Smooth muscle cell (in vitro differentiated cells): ENCODE results near the gene FRMD8. TPM values are rescaled to one million over a fixed set of nuclear protein-coding genes. Genes with fewer than 3 reads are reported as not detected.

Experiments
- DNase-seq: peaks from one replicate; lab custom pipeline; 2025; ENCODE audit not compliant: unreplicated experiment; lab: John Stamatoyannopoulos, UW
- H2AFZ ChIP-seq: fragments of 200-600 bp; sonication (generic); 2 replicates; pipeline ENCODE4 v1.6.0; 2016; ENCODE audit warnings: antibody characterized with exemption, low read depth, mild to moderate bottlenecking
- H3F3A ChIP-seq: fragments of 200-600 bp; sonication (generic); 2 replicates; pipeline ENCODE4 v1.6.0; 2017; ENCODE audit warnings: antibody characterized with exemption, low read depth
- H3K27ac ChIP-seq: fragments of 200-600 bp; sonication (generic); 2 replicates; pipeline ENCODE4 v1.5.1; 2016; ENCODE audit warnings: low read depth, mild to moderate bottlenecking
- H3K27me3 ChIP-seq: fragments of 200-600 bp; sonication (generic); 2 replicates; pipeline ENCODE4 v1.6.1; 2016; ENCODE audit warnings: low read depth, mild to moderate bottlenecking
- H3K36me3 ChIP-seq: fragments of 200-600 bp; sonication (generic); 2 replicates; pipeline ENCODE4 v1.5.1; 2016; ENCODE audit warnings: low read depth
- H3K4me1 ChIP-seq: fragments of 200-600 bp; sonication (generic); 2 replicates; pipeline ENCODE4 v1.5.1; 2016; ENCODE audit warnings: low read depth
- H3K4me2 ChIP-seq: fragments of 200-600 bp; sonication (generic); 2 replicates; pipeline ENCODE4 v1.6.0; 2016; ENCODE audit warnings: mild to moderate bottlenecking
- H3K4me3 ChIP-seq: fragments of 200-600 bp; sonication (generic); 2 replicates; pipeline ENCODE4 v1.5.1; 2016; ENCODE audit warnings: mild to moderate bottlenecking
- H3K79me2 ChIP-seq: fragments of 200-600 bp; sonication (generic); 2 replicates; pipeline ENCODE4 v1.6.0; 2016; ENCODE audit warnings: low read depth, mild to moderate bottlenecking
- H3K9ac ChIP-seq: fragments of 200-600 bp; sonication (generic); 2 replicates; pipeline ENCODE4 v1.6.0; 2016; ENCODE audit warnings: low read depth
- H3K9me3 ChIP-seq: fragments of 200-600 bp; sonication (generic); replicated peaks from 2 replicates; pipeline ENCODE4 v1.5.1; 2016; ENCODE audit warnings: low read depth
- H4K20me1 ChIP-seq: fragments of 200-600 bp; sonication (generic); 2 replicates; pipeline ENCODE4 v1.6.0; 2016; ENCODE audit warnings: low read depth
- WGBS: methylation state at CpG from one replicate; pipeline ENCODE4 v1.1.7; 2016; ENCODE audit warnings: low lambda C conversion rate; 5-methylcytosine and 5-hydroxymethylcytosine counted together
- polyA plus RNA-seq: library from polyadenylated mRNA; unstranded; fragments of >200 nt; fragmentation: Nextera tagmentation; extraction: Ambion mirVana; gene quantifications from 2 replicates; pipeline ENCODE4 v1.2.1, GENCODE V29; 2016
- total RNA-seq: library from RNA; depleted of rRNA; stranded (reverse); fragments of >200 nt; gene quantifications from 2 replicates; pipeline ENCODE4 v1.2.3, GENCODE V29; 2014
- TF ChIP-seq, protein P1 (sequence below): fragments of 200-600 bp; sonication (generic); IDR thresholded peaks from 2 replicates; pipeline ENCODE4 v1.5.1; 2017; ENCODE audit warnings: borderline replicate concordance, mild to moderate bottlenecking, antibody characterized with exemption; ENCODE audit not compliant: insufficient read depth, poor library complexity, severe bottlenecking

FRMD8 gene
- total and polyA plus RNA-seq, 2 experiments from 2014 or later = 16.7 to 37.8 TPM

DNA sequence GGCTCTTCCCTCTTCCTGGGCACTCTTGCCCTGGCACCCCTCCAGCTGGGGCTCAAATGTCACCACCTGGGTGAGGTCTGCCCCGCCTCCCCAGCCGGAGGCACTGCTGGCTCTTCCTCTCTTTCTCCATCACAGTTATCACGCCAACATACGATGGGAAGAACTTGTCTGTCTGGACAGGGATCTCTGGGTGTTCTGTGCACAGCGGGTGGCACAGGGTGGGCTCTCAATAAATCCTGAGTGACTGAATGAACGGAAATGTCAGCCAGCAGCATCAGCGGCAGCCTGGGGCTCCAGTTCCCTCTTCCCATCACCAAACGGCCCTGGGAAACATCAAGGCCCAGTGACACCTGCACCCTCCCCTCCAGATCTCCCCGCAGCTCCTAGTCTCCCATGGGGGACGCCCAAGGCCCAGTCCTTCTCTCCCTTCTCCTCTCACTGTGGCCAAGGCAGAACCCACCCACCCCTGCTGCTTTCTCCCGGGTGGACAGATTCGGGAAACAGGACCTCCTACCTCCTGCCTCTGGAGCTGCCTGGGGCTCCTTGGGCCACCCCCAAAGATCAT, 3.6 kb upstream of the FRMD8 start:
- H3K4me2 ChIP-seq = peak overlapping the region; percentile 74
- peaks cover 24% of the 10 kb centered on the region for H3F3A ChIP-seq
- peak overlapping the region; percentile 79 for H3K9ac ChIP-seq
- no peaks in the 10 kb centered on the region for H4K20me1 ChIP-seq
- H3K27me3 ChIP-seq = no peaks in the 10 kb centered on the region
- H3K27ac ChIP-seq = peak overlapping the region; percentile 97
- TF ChIP-seq, protein P1, sequence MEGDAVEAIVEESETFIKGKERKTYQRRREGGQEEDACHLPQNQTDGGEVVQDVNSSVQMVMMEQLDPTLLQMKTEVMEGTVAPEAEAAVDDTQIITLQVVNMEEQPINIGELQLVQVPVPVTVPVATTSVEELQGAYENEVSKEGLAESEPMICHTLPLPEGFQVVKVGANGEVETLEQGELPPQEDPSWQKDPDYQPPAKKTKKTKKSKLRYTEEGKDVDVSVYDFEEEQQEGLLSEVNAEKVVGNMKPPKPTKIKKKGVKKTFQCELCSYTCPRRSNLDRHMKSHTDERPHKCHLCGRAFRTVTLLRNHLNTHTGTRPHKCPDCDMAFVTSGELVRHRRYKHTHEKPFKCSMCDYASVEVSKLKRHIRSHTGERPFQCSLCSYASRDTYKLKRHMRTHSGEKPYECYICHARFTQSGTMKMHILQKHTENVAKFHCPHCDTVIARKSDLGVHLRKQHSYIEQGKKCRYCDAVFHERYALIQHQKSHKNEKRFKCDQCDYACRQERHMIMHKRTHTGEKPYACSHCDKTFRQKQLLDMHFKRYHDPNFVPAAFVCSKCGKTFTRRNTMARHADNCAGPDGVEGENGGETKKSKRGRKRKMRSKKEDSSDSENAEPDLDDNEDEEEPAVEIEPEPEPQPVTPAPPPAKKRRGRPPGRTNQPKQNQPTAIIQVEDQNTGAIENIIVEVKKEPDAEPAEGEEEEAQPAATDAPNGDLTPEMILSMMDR = no peak
- H3K79me2 ChIP-seq = peaks cover 14% of the 10 kb centered on the region
- 15% methylated on average over 12 of the region's 12 CpGs for WGBS
- no peak for DNase-seq
- no peak overlapping the region for H2AFZ ChIP-seq
- peaks cover 23% of the 10 kb centered on the region for H3K4me1 ChIP-seq
- peak overlapping the region; percentile 30 for H3K4me3 ChIP-seq
- H3K9me3 ChIP-seq = no peaks in the 10 kb centered on the region
- H3K36me3 ChIP-seq = no peaks in the 10 kb centered on the region

DNA sequence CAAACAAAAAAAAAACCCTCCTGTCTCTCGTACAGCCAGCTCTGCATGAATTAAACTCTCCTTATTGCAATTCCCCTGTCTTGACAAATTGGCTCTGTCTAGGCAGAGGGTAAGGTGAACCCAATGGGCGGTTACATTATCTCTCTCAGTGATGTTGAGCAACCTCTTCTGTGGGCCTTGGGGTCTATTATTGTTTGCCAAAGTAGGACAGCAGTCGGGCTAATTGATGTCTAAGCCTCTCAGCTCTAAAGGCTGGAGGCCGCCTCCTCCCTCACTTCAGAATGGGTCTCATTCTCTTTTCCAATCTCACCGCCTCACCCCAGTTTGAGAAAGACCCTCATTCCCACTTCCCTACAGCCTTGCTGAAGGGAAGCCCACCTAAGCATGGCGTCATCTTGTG, 2.7 kb upstream of the FRMD8 start:
- Histone ChIP-seq H3K4me2 (no peak overlapping the region), H3K27ac (peak overlapping the region; percentile 97), H2AFZ (no peak overlapping the region), H3K9ac (peak overlapping the region; percentile 52), H3K4me1 (peaks cover 27% of the 10 kb centered on the region), H3K36me3 (no peaks in the 10 kb centered on the region), H3K79me2 (peaks cover 23% of the 10 kb centered on the region), H3F3A (peaks cover 29% of the 10 kb centered on the region), H4K20me1 (peaks cover under 1% of the 10 kb centered on the region), H3K9me3 (no peaks in the 10 kb centered on the region), H3K27me3 (no peaks in the 10 kb centered on the region), H3K4me3 (no peak overlapping the region)
- no peak for DNase-seq
- WGBS = 79% methylated on average over 6 of the region's 6 CpGs
- TF ChIP-seq, protein P1 = no peak

DNA sequence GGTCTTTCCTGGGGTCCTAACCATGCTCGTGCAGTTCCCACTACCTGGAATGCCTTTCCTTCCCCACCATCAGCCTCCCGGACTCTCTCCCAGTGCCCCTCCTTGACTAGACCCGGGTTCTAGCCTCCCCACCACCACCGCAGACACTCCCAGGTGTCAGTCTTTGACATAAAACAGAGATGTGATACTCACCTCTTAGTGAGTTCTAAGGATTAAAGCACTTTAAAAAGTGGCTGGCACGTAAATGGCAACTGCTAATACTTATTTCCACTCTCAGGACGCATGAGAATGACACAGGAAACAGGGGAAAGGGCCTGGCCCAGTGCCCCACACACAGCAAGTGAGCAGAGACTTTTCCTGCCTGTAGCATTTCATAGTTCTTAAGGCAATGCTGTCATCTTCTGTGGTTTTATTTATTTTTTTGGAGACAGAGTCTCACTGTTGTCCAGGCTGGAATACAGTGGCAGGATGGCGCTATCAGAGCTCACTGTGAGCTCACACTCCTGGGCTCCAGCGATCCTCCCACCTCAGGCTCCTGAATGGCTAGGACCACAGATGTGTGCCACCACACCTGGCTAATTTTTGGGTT, 2.0 kb upstream of the FRMD8 start:
- Histone ChIP-seq H4K20me1 (peaks cover 7% of the 10 kb centered on the region), H3K4me2 (no peak overlapping the region), H3K27ac (peak overlapping the region; percentile 97), H3K27me3 (no peaks in the 10 kb centered on the region), H3K4me1 (peaks cover 27% of the 10 kb centered on the region), H3K36me3 (no peaks in the 10 kb centered on the region), H3F3A (peaks cover 29% of the 10 kb centered on the region), H2AFZ (no peak overlapping the region), H3K79me2 (peaks cover 29% of the 10 kb centered on the region), H3K4me3 (no peak overlapping the region), H3K9ac (peak overlapping the region; percentile 52), H3K9me3 (no peaks in the 10 kb centered on the region)
- 50% methylated on average over 8 of the region's 8 CpGs for WGBS
- DNase-seq = no peak
- TF ChIP-seq, protein P1 = no peak

DNA sequence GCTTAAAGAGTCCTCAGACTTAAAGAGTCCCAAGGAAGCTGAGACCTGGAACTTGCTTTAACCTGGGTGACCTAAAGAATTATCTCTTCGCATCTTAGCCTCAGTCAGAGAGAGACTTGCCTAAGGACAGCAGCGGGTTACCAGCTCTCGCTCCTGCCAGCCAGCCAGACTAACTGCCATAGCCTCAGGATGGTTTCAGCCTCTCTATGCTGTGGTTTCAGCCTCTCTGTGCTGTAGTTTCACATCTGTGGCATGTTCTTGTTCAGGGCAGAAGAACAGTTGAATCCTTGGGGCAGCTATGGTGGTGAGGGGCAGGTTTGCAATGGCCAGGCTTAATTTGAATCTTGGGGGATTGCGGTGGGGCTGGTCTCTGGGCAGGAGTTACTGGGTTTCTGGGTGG, 2.3 kb downstream of the FRMD8 start:
- TF ChIP-seq, protein P1 = no peak
- H3K4me2 ChIP-seq = peak overlapping the region; percentile 100
- H3K27ac ChIP-seq = peak overlapping the region; percentile 52
- peaks cover 31% of the 10 kb centered on the region for H3K4me1 ChIP-seq
- H3K27me3 ChIP-seq = no peaks in the 10 kb centered on the region
- H3K36me3 ChIP-seq = no peaks in the 10 kb centered on the region
- no peak overlapping the region for H3K4me3 ChIP-seq
- 93% methylated on average over 4 of the region's 4 CpGs for WGBS
- DNase-seq = no peak
- no peaks in the 10 kb centered on the region for H3K9me3 ChIP-seq
- H4K20me1 ChIP-seq = peaks cover 38% of the 10 kb centered on the region
- peaks cover 70% of the 10 kb centered on the region for H3K79me2 ChIP-seq
- no peak overlapping the region for H3K9ac ChIP-seq
- H2AFZ ChIP-seq = no peak overlapping the region
- peaks cover 34% of the 10 kb centered on the region for H3F3A ChIP-seq
